SK-N-SH (cell line): ENCODE results near the gene RGSL1. TPM values are rescaled to one million over a fixed set of nuclear protein-coding genes. Genes with fewer than 3 reads are reported as not detected.

Experiments
- CTCF ChIA-PET: fragments of 300-600, 350-600 bp; formaldehyde crosslinking; extraction: SDS; loops from one replicate; lab custom pipeline; 2021; lab: Yijun Ruan, JAX
- POLR2A ChIA-PET: fragments of 350-600 bp; sonication (Branson Sonifier 250); formaldehyde crosslinking; extraction: SDS; loops from one replicate; lab custom pipeline; 2020; ENCODE audit warnings: antibody characterized with exemption, inconsistent platforms; lab: Yijun Ruan, JAX
- DNase-seq: peaks from one replicate; pipeline ENCODE4 v3.0.0; 2012
- H2AFZ ChIP-seq: fragments of 200-600 bp; sonication (generic); 2 replicates; pipeline ENCODE4 v1.8.1; 2016; ENCODE audit warnings: antibody characterized with exemption, mild to moderate bottlenecking, low read depth
- H3F3A ChIP-seq: fragments of 200-600 bp; sonication (generic); replicated peaks from 2 replicates; pipeline ENCODE3; 2016; ENCODE audit warnings: antibody characterized with exemption, mild to moderate bottlenecking; ENCODE audit not compliant: insufficient read depth
- H3K27ac ChIP-seq, 2 experiments: fragments of 200-500 bp in 1 of 2; fragments of 200-600 bp in 1 of 2; sonication (Bioruptor generic) in 1 of 2; sonication (generic), shearing (Covaris generic) in 1 of 2; 2 replicates each; pipeline versions ENCODE4 v1.5.1 to v1.6.1; 2014 to 2016; ENCODE audit warnings: low read depth in 2 of 2, inconsistent platforms in 1 of 2, low read length in 1 of 2, mild to moderate bottlenecking in 1 of 2, mixed read lengths in 1 of 2
- H3K27me3 ChIP-seq: fragments of 200-600 bp; sonication (generic), shearing (Covaris generic); 2 replicates; pipeline ENCODE4 v1.6.1; 2016; ENCODE audit warnings: mixed run types; ENCODE audit not compliant: insufficient read depth
- H3K36me3 ChIP-seq, 2 experiments: fragments of 200-500 bp in 1 of 2; fragments of 200-600 bp in 1 of 2; sonication (Bioruptor generic) in 1 of 2; sonication (generic) in 1 of 2; replicated peaks in 1 of 2; 2 replicates each; pipeline versions ENCODE3 to v1.5.1; 2014 to 2016; ENCODE audit warnings: low read length in 1 of 2, mild to moderate bottlenecking in 1 of 2; ENCODE audit not compliant: insufficient read depth in 2 of 2, control insufficient read depth in 1 of 2
- H3K4me1 ChIP-seq, 2 experiments: fragments of 200-500 bp in 1 of 2; fragments of 200-600 bp in 1 of 2; sonication (Bioruptor generic) in 1 of 2; sonication (generic), shearing (Covaris generic) in 1 of 2; 2 replicates each; pipeline versions ENCODE4 v1.5.1 to v1.6.1; 2014 to 2016; ENCODE audit warnings: low read depth in 1 of 2, low read length in 1 of 2, mixed run types in 1 of 2; ENCODE audit not compliant: insufficient read depth in 2 of 2, control insufficient read depth in 1 of 2
- H3K4me2 ChIP-seq: fragments of 200-600 bp; sonication (generic), shearing (Covaris generic); 2 replicates; pipeline ENCODE4 v1.6.1; 2017; ENCODE audit warnings: mixed run types
- H3K4me3 ChIP-seq, 2 experiments: fragments of 200-500 bp in 1 of 2; fragments of 200-600 bp in 1 of 2; sonication (Bioruptor generic) in 1 of 2; sonication (generic), shearing (Covaris generic) in 1 of 2; 2 replicates each; pipeline versions ENCODE4 v1.5.1 to v1.8.1; 2014 to 2016; ENCODE audit warnings: low read depth in 2 of 2, inconsistent platforms in 1 of 2, low read length in 1 of 2, mild to moderate bottlenecking in 1 of 2, mixed read lengths in 1 of 2, moderate library complexity in 1 of 2
- H3K79me2 ChIP-seq: fragments of 200-600 bp; sonication (generic); 2 replicates; pipeline ENCODE4 v1.8.1; 2017; ENCODE audit warnings: mild to moderate bottlenecking; ENCODE audit not compliant: insufficient read depth
- H3K9ac ChIP-seq: fragments of 200-600 bp; sonication (generic); 2 replicates; pipeline ENCODE4 v1.6.1; 2017; ENCODE audit warnings: mixed run types
- H3K9me2 ChIP-seq: fragments of 200-600 bp; sonication (generic); 2 replicates; pipeline ENCODE4 v1.6.1; 2017; ENCODE audit warnings: mixed run types
- H3K9me3 ChIP-seq: fragments of 200-600 bp; sonication (generic); 2 replicates; pipeline ENCODE4 v1.6.1; 2017; ENCODE audit warnings: mixed run types, mild to moderate bottlenecking, moderate library complexity
- H4K20me1 ChIP-seq: fragments of 200-600 bp; sonication (generic); 2 replicates; pipeline ENCODE4 v1.6.1; 2017; ENCODE audit warnings: mild to moderate bottlenecking, mixed run types; ENCODE audit not compliant: insufficient read depth
- EZH2phosphoT487 ChIP-seq: fragments of 200-600 bp; sonication (generic); IDR thresholded peaks from 2 replicates; pipeline ENCODE4 v1.6.1; 2017; ENCODE audit warnings: low read depth, mixed run types, mild to moderate bottlenecking, antibody characterized with exemption, moderate library complexity, borderline replicate concordance
- IRF3 ChIP-seq: fragments of 150-350 bp; IDR thresholded peaks from 2 replicates; pipeline ENCODE4 v1.6.1; 2016; ENCODE audit warnings: mild to moderate bottlenecking, low read depth, low read length
- JUND ChIP-seq: IDR thresholded peaks from 2 replicates; pipeline ENCODE4 v1.4.0; 2012
- MAX ChIP-seq: IDR thresholded peaks from 2 replicates; pipeline ENCODE4 v1.4.0; 2012; ENCODE audit warnings: low read depth
- MEF2A ChIP-seq: IDR thresholded peaks from 2 replicates; pipeline ENCODE4 v1.4.0; 2012; ENCODE audit warnings: low read depth, borderline replicate concordance
- MXI1 ChIP-seq: IDR thresholded peaks from 2 replicates; pipeline ENCODE4 v1.6.1; 2012; ENCODE audit warnings: mild to moderate bottlenecking, low read depth, low read length, improper control_type of control experiment
- NRF1 ChIP-seq: IDR thresholded peaks from 2 replicates; pipeline ENCODE4 v1.6.1; 2012; ENCODE audit warnings: low read depth, mild to moderate bottlenecking, low read length
- POLR2AphosphoS5 ChIP-seq: IDR thresholded peaks from 2 replicates; pipeline ENCODE4 v1.6.1; 2012; ENCODE audit warnings: low read depth, low read length
- RCOR1 ChIP-seq: fragments of 150-350 bp; IDR thresholded peaks from 2 replicates; pipeline ENCODE4 v1.6.1; 2017; ENCODE audit warnings: antibody characterized with exemption, low read length
- REST ChIP-seq: IDR thresholded peaks from 2 replicates; pipeline ENCODE4 v1.6.1; 2012; ENCODE audit warnings: mild to moderate bottlenecking, low read depth, low read length, moderate library complexity
- RFX5 ChIP-seq: IDR thresholded peaks from 2 replicates; pipeline ENCODE4 v1.6.1; 2012; ENCODE audit warnings: mild to moderate bottlenecking, improper control_type of control experiment, low read length
- TEAD4 ChIP-seq: IDR thresholded peaks from 2 replicates; pipeline ENCODE4 v1.4.0; 2012; ENCODE audit warnings: mild to moderate bottlenecking, borderline replicate concordance; ENCODE audit not compliant: insufficient read depth
- ZBTB33 ChIP-seq: IDR thresholded peaks from 2 replicates; pipeline ENCODE4 v1.4.0; 2012; ENCODE audit warnings: low read depth, borderline replicate concordance
- WGBS: methylation state at CpG from one replicate; pipeline ENCODE4 v1.1.6; 2017; ENCODE audit warnings: low lambda C conversion rate; 5-methylcytosine and 5-hydroxymethylcytosine counted together
- polyA plus RNA-seq, 3 experiments: library from polyadenylated mRNA; depleted of rRNA; stranded (reverse); fragments of >200 nt; gene quantifications; 2 replicates each; pipeline ENCODE4 v1.2.3, GENCODE V29; 2012
- TF ChIP-seq, protein P1 (sequence below): fragments of 150-350 bp; IDR thresholded peaks from 2 replicates; pipeline ENCODE4 v1.6.1; 2017; ENCODE audit warnings: antibody characterized with exemption, low read length, low read depth, borderline replicate concordance
- TF ChIP-seq, protein P2 (sequence below): IDR thresholded peaks from 2 replicates; pipeline ENCODE4; 2012
- TF ChIP-seq, protein P3 (sequence below): IDR thresholded peaks from 2 replicates; pipeline ENCODE4 v1.4.0; 2012; ENCODE audit warnings: low read depth, borderline replicate concordance

The RGSL1 gene
- polyA plus RNA-seq, 1 of the 3 experiments (the other 2 are of a cell fraction) = not detected

DNA sequence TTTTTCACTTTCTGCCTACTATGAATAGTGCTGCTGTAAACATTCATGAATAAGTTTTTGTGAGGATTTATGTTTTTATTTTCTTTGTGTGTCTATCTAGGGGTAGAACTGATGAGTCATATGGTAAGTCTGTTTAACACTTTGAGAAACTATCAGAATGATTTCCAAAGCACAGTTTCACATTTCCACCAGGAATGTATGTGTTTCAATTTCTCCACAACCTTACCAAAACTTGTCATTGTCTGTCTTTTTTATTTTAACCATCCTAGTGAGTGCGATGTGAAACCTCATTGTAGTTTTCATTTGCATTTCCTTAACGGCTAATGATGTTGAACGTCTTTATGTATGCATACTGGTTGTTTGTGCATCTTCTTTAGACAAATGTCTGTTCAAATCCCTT, 115.6 kb downstream of the RGSL1 start:
- Histone ChIP-seq H3F3A (no peaks in the 10 kb centered on the region), H3K9me3 (no peaks in the 10 kb centered on the region), H4K20me1 (no peaks in the 10 kb centered on the region), H3K4me3 (no peak overlapping the region), H3K4me2 (no peak overlapping the region), H3K79me2 (no peaks in the 10 kb centered on the region), H3K4me1 (no peaks in the 10 kb centered on the region), H3K27ac (no peak overlapping the region), H3K36me3 (no peaks in the 10 kb centered on the region), H3K9ac (no peak overlapping the region), H2AFZ (no peak overlapping the region), H3K27me3 (no peaks in the 10 kb centered on the region), H3K9me2 (no peaks in the 10 kb centered on the region)
- WGBS = 45% methylated on average over 3 of the region's 3 CpGs
- CTCF ChIA-PET = interaction anchor here (1.0 kb wide), 1 partner anchor 484 kb away, joined by 3 read pairs; no protein-coding TSS in a partner anchor
- no peak for DNase-seq
- TF ChIP-seq IRF3 (no peak), RCOR1 (no peak), MXI1 (no peak), MAX (no peak), RFX5 (no peak), REST (no peak), MEF2A (no peak), JUND (no peak), TEAD4 (no peak), ZBTB33 (no peak), EZH2phosphoT487 (no peak), NRF1 (no peak), POLR2AphosphoS5 (no peak)
- TF ChIP-seq, protein P1, sequence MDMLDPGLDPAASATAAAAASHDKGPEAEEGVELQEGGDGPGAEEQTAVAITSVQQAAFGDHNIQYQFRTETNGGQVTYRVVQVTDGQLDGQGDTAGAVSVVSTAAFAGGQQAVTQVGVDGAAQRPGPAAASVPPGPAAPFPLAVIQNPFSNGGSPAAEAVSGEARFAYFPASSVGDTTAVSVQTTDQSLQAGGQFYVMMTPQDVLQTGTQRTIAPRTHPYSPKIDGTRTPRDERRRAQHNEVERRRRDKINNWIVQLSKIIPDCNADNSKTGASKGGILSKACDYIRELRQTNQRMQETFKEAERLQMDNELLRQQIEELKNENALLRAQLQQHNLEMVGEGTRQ = no peak
- TF ChIP-seq, protein P2, sequence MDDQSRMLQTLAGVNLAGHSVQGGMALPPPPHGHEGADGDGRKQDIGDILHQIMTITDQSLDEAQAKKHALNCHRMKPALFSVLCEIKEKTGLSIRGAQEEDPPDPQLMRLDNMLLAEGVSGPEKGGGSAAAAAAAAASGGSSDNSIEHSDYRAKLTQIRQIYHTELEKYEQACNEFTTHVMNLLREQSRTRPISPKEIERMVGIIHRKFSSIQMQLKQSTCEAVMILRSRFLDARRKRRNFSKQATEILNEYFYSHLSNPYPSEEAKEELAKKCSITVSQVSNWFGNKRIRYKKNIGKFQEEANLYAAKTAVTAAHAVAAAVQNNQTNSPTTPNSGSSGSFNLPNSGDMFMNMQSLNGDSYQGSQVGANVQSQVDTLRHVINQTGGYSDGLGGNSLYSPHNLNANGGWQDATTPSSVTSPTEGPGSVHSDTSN = no peak
- TF ChIP-seq, protein P3, sequence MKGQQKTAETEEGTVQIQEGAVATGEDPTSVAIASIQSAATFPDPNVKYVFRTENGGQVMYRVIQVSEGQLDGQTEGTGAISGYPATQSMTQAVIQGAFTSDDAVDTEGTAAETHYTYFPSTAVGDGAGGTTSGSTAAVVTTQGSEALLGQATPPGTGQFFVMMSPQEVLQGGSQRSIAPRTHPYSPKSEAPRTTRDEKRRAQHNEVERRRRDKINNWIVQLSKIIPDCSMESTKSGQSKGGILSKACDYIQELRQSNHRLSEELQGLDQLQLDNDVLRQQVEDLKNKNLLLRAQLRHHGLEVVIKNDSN = no peak
- POLR2A ChIA-PET = no interaction called here
